Measurements from ENCODE around the gene DNAH14. TPM values are rescaled to one million over a fixed set of nuclear protein-coding genes. Genes with fewer than 3 reads are reported as not detected.

DNAH14 gene
- total RNA-seq, 1 experiment from 2014 or later = 39.7 TPM

DNA sequence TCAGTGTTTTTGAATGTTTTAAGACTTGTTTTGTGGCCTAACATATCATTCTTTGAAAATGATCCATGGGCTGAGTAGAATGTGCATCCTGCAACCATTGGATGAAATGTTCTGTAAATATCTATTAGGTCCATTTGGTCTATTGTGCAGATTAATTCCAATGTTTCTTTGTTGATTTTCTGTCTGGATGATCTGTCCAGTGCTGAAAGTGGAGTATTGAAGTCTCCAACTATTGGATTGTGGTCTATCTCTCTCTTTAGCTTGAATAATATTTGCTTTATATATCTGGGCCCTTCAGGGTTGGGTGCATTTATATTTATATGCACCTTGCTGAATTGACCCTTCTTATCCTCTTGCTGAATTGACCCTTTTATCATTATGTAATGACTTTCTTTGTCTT lies 181.5 kb downstream of the DNAH14 start:
- Histone ChIP-seq H4K8ac (replicated peaks; ENCODE audit: insufficient read length, low read depth, low read length) (no peak overlapping the region), H3K27me3 (ENCODE audit: insufficient read depth, low read length) (no peaks in the 10 kb centered on the region), H4K20me1 (ENCODE audit: control insufficient read depth, insufficient read depth, insufficient read length) (no peaks in the 10 kb centered on the region), H2AFZ (ENCODE audit: low read length) (no peak overlapping the region), H2BK12ac (ENCODE audit: insufficient read length, low read depth, low read length) (no peak overlapping the region), H3K23me2 (ENCODE audit: insufficient read length, low read depth, low read length, poor library complexity, severe bottlenecking) (no peaks in the 10 kb centered on the region), H2BK15ac (ENCODE audit: low read depth, low read length) (no peak overlapping the region), H3K4me1 (ENCODE audit: insufficient read depth, low read length) (no peaks in the 10 kb centered on the region), H3K14ac (ENCODE audit: insufficient read depth, low read length) (no peak overlapping the region), H4K91ac (ENCODE audit: insufficient read length, low read depth, low read length) (no peak overlapping the region), H3K18ac (ENCODE audit: insufficient read length, low read depth, low read length) (no peak overlapping the region), H2BK120ac (ENCODE audit: low read depth, low read length, poor library complexity, severe bottlenecking) (no peak overlapping the region), H3K23ac (ENCODE audit: insufficient read length, low read depth, low read length) (no peak overlapping the region), H3K9me3 (ENCODE audit: control insufficient read depth, low read depth, low read length) (no peaks in the 10 kb centered on the region), H3K4me2 (ENCODE audit: insufficient read depth, insufficient read length, low read length) (no peak overlapping the region), H3K9ac (ENCODE audit: extremely low read depth, insufficient read length, low read length) (no peak overlapping the region), H3K79me2 (ENCODE audit: insufficient read depth, low read length) (no peaks in the 10 kb centered on the region), H2BK20ac (ENCODE audit: low read depth, low read length, poor library complexity, severe bottlenecking) (no peak overlapping the region), H3K27ac (ENCODE audit: insufficient read length, low read depth, low read length) (no peak overlapping the region), H3K4ac (ENCODE audit: low read depth, low read length) (no peak overlapping the region), H3K79me1 (ENCODE audit: insufficient read depth, low read depth, low read length, poor library complexity, severe bottlenecking) (no peaks in the 10 kb centered on the region), H2BK5ac (ENCODE audit: insufficient read length, low read length) (no peak overlapping the region), H3T11ph (ENCODE audit: low read length) (no peak overlapping the region), H2AK5ac (ENCODE audit: insufficient read length, low read length) (no peak overlapping the region), H4K5ac (ENCODE audit: insufficient read length, low read depth, low read length) (no peak overlapping the region), H3K56ac (ENCODE audit: insufficient read length, low read depth, low read length) (no peak overlapping the region)
- Mint-ChIP-seq H3K36me3 (ENCODE audit: insufficient read depth in 1 of 3, low read depth in 3 of 3) (peaks cover 10 to 21% (median 19%) of the 10 kb centered on the region in 3 experiments), H3K4me3 (no peak overlapping the region), H3K27ac (no peak overlapping the region), H3K9me3 (peaks cover 15 to 26% of the 10 kb centered on the region in 2 experiments), H3K4me1 (no peaks in the 10 kb centered on the region), H3K27me3 (ENCODE audit: low read depth) (peaks cover 1% of the 10 kb centered on the region)
- DNase-seq = no peak
- TF ChIP-seq CTCF (conservative IDR thresholded peaks at IDR 0.05) = no peak
